HTERT RPE-1 (cell line): ENCODE data around the gene POLK.
"Not testable (repeated sequence)": the region's sequence is repeated elsewhere in the genome, so short reads cannot be mapped to it uniquely, and the experiment has no call there.

Experiments
- in situ Hi-C: fragments of 300-500 bp; cut with MboI; formaldehyde crosslinking; loops from 4 replicates; pipeline ENCODE4 v1.14.3; 2020; ENCODE audit warnings: low sequenced_read_pairs

Gene POLK

DNA sequence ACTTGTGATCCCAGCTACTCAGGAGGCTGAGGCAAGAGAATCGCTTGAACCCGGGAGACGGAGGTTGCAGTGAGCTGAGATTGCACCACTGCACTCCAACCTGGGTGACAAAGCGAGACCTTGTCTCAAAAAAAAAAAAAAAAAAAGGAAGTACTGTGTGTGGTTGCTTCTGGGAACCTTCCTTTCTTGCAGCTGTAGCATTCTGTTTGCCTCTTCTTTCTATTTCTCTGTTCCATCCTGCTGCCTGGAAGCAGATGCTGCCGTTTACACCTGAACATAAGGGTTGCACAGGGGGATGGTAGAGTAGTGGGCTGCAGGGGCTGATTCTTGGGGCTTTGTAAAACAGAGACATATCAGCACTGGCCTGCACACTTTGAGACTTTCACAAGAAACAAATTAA is 95.7 kb downstream of the POLK start:
- in situ Hi-C loops: not testable (repeated sequence)

DNA sequence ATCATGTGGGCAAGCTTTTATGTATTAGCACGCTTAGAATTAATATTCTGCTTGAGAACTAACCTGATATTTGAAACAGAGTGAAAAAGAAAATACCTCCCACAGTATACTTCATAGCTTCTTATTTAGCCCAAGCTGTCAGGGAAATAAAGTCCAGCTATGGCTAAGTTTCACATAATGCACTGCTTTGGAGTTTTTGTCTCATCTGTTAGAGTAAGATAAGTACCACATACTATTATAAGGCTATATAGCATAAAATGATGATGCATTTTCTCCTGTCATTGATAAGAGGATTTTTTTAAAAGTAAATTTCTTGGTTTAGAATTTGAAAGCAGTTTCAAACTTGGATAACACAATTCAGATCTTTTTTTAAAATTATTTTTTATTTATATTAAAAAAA is 97.2 kb downstream of the POLK start:
- in situ Hi-C loops: no loop called here

DNA sequence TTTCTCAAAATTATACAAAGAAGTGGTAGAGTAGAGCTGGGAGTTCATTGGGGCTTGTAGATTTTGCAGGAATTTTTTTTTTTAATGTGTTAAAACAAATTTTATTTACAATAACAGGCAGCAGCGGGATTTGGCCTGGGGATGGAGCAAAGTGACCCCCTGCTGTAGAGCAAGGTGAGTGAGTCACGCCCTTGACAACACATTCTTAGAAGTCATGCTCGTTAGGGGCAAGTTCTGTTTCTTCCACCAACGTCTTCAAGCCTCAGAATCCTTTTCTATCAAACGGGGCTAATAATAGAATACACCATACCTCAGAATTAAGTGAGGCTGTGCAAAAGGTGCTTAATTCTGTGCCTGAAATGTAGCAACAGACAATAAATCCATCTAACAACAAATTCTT is 98.5 kb downstream of the POLK start:
- in situ Hi-C loops: no loop called here

DNA sequence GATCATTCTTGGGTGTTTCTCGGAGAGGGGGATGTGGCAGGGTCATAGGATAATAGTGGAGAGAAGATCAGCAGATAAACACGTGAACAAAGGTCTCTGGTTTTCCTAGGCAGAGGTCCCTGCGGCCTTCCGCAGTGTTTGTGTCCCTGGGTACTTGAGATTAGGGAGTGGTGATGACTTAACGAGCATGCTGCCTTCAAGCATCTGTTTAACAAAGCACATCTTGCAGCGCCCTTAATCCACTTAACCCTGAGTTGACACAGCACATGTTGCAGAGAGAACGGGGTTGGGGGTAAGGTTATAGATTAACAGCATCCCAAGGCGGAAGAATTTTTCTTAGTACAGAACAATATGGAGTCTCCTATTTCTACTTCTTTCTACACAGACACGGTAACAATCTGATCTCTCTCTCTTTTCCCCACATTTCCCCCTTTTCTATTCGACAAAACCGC is 99.2 kb downstream of the POLK start:
- in situ Hi-C loops: not testable (repeated sequence)

DNA sequence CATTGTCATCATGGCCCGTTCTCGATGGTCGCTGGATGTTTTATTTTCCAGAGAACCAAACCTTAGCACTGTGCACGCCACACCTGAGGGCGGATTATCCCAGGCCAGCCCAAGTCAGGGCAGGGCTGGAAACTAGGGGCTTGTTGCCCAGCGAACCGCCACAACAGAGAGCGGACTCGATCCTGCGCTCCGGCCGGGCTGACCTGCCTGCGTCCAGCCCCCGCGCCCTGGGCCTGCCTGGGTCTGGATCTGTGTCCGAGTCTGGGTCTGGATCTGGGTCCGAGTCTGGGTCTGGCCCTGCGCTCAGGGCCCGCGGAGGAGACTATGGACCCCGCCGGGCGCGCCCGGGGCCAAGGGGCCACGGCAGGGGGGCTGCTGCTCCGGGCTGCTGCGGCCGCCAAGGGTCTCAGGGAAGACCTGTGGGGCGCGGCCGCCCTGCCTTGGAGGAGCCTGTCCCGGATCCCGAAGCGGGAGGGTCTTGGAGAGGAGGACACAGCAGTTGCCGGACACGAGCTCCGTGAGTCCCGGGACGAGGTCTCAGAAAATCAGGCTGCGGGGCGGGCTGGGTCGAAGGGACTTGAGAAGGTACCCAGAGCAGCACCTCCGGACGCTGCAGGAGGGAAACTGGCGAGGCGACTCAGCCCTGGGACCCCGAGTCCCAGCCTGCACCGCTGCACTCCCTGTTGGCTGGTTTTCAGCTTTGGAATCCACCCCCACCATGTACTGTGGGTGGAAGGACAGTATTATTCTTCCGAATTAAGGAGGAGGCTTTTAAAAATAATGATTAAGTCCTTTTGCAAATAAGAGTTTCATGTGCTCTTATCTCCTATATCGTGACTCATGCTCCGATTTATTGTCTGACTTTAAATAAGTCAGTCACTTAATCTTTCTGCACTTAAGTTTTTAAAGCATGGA is 99.9 kb downstream of the POLK start, which contains the start of gene ANKDD1B:
ANKDD1B (plus strand) TSS at position 143 of the 915 bp plus-strand sequence; CDS start at position 325, 182 bp downstream.
- in situ Hi-C loops: no loop called here

DNA sequence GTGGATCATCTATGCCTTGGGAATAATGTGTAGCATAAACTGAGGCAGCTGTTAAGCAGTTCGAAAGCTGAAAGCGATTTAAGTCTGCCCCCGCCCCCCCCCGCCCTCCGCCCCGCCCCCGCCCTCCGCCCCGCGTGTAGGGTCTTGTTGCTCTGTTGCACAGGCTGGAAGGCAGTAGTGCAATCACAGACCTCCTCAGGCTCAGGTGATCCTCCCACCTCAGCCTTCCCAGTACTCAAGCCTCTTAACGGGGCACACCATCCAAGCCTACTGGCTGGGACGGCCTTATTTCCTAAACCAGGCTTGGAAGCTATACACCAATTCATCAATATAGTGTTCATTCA is 100.5 kb downstream of the POLK start:
- in situ Hi-C loops: no loop called here

DNA sequence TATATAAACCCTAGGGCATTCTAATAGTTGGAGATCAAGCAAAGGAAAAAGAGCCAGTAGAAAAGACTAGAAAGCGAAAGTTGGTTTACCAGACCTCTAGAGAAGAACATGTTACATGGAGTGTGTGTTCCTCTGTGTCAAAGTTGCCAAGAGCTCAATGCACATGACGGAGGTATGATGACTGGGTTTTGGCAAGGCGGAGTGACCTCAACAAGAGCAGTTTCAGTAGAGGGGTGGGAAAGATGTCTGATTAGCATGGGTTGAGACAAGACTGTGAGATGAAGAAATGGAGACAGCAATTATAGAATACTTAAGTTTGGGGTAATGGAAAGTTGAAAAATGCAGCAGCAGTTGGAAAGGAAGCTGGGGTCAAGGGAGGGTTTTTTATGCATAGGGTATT is 101.2 kb downstream of the POLK start:
- in situ Hi-C loops: no loop called here

DNA sequence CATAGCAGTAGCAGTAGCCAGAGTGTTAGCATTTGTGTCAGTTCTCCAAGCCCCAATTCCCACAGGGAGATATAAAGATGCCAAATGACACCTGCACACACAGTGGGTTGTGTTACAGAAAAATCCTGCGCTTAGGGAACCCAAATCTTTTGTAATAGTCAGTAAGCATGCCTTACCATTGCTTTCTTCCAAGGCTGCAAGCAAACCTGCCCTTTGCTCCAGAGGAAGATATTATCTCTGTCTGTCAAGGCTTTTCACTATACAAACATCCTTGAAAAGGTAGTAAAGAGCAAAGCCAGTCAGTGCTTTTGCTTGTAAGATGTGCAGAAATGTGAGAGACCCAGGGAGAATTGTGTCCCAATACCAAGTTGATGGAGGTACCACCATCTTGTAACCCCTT is 102.5 kb downstream of the POLK start:
- in situ Hi-C loops: no loop called here

DNA sequence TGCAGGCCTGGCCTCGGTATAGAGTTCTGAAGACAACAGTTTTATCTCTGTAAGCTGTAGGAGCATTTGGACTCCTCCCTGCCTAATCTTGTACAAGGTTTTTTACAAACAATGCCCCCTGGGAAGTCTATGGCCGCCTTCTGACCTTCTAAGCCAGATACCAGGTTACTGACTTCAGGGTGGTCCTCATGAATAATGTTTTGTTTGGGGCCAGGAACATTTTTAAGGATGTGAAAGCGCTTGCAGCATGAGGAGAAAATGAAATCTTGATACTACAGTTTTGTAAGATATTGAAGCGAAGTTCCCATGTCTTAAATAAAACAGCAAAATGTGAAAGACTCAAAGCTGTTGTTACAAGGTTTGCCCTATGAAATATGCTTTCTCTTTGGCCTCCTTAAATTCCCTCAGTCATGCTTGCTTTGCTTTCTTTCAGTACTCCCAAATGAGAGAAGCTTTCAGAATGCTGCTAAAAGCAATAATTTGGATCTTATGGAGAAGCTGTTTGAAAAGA is 104.7 kb downstream of the POLK start:
- in situ Hi-C loops: no loop called here

DNA sequence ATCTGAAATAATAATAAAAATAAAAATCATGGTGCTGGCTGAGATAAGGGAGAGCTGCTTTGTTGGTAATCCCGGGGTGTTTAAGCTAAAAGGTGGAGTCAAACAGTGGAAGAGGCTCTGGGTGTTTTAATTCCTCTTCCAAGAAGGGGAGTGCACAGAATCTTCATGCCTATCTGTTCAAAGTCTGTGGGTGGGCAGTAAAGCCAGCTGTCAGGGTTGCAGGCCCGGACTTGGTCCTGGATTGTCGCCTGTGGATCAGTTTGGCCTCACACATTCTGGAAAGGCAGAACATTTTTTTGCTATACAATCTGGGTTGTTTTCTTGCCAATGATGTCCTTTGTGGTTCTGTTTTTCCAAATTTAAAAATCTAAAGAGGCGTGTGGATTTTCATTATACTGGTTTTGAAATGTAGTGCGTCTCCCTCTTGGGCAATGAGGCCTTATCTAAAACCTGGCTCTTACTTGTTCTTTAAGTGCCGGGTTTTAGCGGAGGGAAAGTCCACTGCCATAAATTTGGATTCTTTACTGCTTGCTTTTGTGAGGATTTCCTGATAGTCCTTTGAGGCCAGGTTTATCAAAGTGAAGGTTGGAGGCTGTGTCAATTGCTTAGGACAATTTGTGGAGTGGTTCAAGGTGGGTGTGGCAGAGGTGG is 105.4 kb downstream of the POLK start:
- in situ Hi-C loops: no loop called here

DNA sequence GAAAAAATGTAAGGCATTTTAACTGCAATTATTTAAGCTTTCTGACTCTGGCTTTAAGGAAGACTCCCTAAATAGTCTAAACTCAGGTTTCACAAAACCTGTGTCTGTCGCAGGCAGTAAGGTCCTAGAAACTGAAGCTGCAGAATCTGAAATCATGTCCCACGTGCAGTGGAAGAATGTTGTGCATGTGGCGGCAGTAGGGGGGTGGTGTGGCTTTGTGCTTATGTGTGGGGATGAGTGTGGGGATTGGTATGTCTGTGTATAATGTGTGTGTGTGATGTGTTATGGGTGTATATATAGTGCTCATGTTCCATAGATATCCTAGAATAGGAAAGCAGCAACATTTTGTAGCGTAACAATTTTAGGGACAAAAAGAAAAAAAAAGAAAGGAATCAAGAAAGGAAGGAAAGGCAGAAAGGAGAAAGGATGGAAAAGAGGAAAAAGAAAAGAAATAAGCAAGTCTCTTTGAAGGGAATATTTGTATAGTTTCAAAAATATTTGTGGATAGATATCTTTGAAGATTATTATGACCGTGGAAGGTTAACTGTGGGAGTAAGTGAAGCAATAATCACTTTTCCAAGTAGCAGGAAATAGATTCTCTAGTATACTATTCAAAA is 106.2 kb downstream of the POLK start:
- in situ Hi-C loops: no loop called here

DNA sequence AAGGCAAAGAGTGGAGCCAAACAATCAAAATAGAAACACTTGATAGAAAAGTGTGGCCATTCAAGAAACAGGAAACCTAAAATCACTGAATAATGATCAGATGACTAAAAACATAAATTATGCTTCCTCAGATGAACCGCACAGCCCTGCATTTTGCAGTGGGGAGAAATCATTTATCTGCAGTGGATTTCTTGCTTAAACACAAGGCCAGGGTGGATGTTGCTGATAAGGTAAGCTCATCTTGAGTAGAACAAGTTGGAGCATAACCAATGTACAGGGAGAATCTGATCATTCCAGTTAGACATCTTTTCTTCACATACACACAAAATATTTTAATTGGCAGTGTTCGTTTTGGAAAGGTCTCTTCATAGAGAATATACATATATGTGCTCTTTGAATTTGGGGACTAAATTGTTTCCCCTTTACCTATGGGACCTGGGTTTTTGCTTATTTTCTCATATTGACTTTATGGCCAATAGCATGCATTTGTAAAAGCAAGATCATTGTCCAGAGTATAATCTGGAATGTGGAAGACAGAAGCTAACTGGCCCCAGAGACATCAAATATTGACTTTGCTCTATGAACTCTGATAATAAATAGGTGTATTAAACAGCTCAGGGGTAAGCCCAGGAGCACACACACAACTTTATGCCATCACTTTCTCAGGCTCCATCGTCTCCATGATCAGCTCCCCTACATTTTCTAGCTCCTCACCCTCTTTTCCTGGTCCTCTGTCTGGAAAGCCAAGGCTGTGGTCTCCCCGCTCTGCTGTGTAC is 108.7 kb downstream of the POLK start:
- in situ Hi-C loops: no loop called here

DNA sequence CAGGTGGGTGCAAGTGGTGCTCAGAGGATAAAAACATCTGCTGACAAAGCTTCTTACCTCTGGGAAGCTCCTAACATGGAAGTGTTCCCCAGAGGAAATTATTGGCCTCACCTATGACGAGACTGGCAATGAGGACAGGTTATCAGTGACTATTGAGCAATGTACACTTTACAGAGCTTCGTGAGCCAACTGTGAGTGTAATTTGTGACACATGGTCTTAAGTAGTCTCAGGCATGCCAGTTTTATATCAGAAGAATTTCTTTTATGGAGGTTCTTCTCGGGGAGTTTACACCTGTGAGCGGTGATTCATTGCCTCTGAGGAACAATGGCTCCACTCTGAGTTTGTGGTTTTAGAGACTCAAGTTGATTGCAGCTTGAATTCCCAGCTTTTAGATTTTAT is 110.9 kb downstream of the POLK start:
- in situ Hi-C loops: no loop called here

DNA sequence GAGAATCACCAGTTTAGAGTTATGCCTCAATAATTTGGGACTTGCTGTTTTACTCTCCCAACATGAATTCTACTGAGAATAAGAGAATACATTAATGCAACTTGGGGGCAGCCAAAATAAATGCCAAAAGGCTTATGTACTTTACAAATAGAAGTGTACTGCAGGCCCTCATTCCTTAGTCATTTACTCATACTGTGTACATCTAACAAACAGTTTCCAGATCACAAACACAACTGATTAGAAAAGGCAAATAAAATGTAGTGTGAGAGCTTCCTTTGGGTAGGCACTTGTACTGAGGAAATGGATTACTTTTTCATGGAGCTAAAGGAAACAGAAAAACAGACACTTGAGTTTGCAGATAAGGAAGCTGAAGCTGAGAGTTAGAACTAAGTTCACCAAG is 112.2 kb downstream of the POLK start:
- in situ Hi-C loops: no loop called here

DNA sequence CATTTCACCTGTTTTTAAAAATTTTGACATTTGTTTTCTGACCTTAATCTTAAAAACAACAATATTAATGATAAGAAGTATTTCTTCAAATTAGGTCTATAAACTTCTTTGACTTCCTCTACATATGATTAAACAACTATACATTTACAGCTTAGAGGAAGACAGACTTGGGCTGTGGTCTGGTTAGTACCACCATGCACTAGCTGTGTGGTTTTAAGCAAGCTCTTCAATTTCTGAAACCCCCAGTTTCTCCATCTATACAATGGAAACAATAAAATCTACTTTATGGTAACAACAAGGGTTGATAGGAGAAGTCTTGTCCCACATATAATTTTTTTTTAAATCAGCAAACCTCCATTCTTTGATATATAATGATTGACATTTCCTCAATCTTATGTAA is 115.3 kb downstream of the POLK start:
- in situ Hi-C loops: no loop called here

DNA sequence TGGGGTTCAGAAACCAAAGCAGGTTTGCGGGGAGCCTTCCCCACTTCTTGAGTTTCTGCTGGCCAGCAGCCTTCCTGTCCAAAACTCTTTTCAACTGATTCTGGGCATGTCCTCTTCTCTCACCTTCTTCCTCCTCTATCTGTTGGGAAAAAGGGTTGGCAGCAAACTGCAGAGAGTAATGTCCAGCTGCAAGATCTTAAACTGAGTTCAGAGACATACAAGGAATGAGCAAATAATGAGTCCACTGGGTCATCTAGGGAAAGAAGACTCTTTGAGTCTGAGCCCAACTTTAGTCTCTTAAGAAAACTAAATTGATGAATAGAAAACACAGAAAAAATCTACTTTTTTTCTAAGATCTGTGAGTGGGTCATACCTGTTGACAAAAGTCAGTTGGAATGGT is 116.1 kb downstream of the POLK start:
- in situ Hi-C loops: no loop called here

DNA sequence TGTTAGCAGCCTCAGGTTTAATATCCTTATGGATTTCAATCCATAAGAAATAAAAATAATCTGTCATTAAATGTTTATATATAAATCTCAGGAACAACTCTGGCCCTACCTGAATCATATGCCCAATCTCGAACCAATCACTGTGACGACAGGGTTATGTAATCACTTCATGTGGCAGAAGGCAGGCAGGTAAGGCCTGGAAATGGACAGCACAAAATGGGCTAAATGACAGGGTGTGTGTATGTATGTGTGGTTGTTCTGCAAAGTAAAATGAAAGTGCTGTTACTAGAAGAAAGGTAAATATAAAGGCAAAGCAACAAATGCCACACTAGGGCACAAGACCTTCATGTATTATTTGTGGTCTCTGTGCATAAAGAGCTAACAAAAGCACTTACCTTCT is 119.2 kb downstream of the POLK start:
- in situ Hi-C loops: no loop called here

DNA sequence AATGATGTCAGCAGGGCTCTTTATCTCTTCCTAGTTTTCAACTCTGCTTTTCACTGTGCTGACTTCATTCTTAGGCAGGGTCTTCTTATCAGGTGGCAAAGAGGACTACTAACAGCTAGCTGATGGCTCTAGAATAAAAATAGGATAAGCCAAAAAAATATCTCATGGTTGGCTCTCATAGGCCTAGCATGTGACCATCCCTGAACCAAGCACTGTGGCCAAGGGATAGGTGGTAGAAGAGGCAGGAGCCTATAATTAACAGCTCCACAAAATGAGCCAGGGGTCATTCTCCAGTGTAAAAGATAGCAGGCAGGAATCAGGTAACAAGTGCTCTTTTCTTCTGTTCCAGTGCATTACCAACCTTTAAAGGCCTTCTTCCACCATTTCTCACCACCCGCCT is 120.6 kb downstream of the POLK start:
- in situ Hi-C loops: no loop called here

DNA sequence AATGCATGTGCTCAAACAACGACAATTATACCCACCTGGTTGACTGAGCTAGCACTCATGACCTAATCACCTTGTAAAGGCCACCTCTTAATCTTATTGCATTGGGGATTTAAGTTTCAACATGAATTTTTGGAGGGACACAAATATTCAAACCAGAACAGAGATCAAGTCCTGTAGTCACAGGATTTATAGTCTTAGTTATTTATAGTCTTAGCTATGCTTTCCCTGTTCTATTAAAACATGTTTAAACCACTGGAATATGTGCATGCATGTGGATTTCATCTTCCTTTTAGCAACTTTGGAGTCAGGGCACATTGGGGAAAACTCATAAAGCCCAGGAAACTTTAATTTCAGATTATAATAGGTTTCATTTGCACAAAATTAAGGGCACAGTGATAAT is 126.3 kb downstream of the POLK start:
- in situ Hi-C loops: no loop called here

DNA sequence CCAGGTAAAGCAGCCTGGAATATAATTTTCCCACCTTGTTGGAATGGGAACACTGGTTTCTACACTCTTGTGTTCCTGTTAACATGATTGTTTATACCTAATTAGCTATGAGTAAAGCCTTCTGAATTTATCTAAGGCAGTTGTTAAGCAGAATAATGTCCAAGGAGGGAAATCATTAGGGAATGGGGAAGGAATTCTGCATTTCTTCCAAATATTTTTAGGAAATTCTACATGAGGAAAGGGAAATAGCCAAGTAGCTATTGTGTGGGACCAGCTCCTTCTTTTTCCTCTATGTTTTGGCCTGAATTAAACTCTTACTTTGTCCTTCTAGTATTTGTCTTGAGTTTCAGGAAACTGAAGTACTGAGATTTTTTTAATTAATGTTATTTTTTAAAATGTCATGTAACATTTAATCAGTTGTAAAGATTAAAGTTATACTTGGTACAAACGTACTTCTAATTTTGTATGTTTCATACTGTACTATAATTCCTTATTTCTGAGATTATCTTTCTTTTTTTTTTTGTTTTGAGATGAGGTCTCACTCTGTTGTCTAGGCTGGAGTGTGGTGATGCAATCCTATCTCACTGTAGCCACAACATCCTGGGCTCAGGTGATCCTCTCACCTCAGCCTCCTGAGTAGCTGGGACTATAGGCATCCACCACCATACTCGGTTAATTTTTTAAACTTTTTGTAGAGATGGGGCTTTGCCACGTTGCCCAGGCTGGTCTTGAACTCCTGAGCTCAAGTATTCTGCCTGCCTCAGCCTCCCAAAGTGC is 128.0 kb downstream of the POLK start:
- in situ Hi-C loops: no loop called here
